Tibial artery (tissue), 4 donors: ENCODE results near the gene HMGN3.

ENCODE experiments used
- DNase-seq, 2 donors: peaks; one replicate each; pipeline ENCODE4 v3.0.0-alpha.2; 2019
- H3K27ac ChIP-seq, 2 donors: fragments of 200-600 bp; sonication (generic) in 1 of 2; 1 replicate in 1 of 2; 2 replicates in 1 of 2; pipeline ENCODE4 v1.5.1; 2018 to 2019; ENCODE audit warnings: mild to moderate bottlenecking in 1 of 2
- H3K27me3 ChIP-seq, 2 donors: fragments of 200-600 bp; sonication (generic) in 1 of 2; one replicate each; pipeline versions ENCODE4 v1.5.1 to v1.6.0; 2016 to 2019
- H3K36me3 ChIP-seq, 3 donors: fragments of 200-600 bp; sonication (generic) in 2 of 3; one replicate each; pipeline ENCODE4 v1.5.1; 2016 to 2019; ENCODE audit warnings: mild to moderate bottlenecking in 2 of 3
- H3K4me1 ChIP-seq, 4 donors: fragments of 200-600 bp; sonication (generic) in 2 of 4; 1 replicate in 3 of 4; 2 replicates in 1 of 4; pipeline ENCODE4 v1.5.1; 2016 to 2019
- H3K4me3 ChIP-seq, 2 donors: fragments of 200-600 bp; sonication (generic) in 1 of 2; 1 replicate in 1 of 2; 2 replicates in 1 of 2; pipeline ENCODE4 v1.5.1; 2018 to 2019; ENCODE audit warnings: mild to moderate bottlenecking in 2 of 2
- H3K9me3 ChIP-seq, 3 donors: fragments of 200-600 bp; sonication (generic) in 1 of 3; one replicate each; pipeline ENCODE4 v1.5.1; 2016 to 2019
- intact Hi-C: fragments of 100-400 bp; cut with DNase I; formaldehyde crosslinking; loops from one replicate; pipeline ENCODE4 v1.15.0; 2023; ENCODE audit warnings: low total_unique reads
- TF ChIP-seq, protein P1 (sequence below), 2 experiments: fragments of 200-600 bp in 1 of 2; fragments of 450-650 bp in 1 of 2; IDR thresholded peaks; one replicate each; pipeline ENCODE4 v1.5.1; 2017 to 2019; ENCODE audit warnings: antibody characterized with exemption in 2 of 2, mild to moderate bottlenecking in 1 of 2, moderate library complexity in 1 of 2

Gene HMGN3

DNA sequence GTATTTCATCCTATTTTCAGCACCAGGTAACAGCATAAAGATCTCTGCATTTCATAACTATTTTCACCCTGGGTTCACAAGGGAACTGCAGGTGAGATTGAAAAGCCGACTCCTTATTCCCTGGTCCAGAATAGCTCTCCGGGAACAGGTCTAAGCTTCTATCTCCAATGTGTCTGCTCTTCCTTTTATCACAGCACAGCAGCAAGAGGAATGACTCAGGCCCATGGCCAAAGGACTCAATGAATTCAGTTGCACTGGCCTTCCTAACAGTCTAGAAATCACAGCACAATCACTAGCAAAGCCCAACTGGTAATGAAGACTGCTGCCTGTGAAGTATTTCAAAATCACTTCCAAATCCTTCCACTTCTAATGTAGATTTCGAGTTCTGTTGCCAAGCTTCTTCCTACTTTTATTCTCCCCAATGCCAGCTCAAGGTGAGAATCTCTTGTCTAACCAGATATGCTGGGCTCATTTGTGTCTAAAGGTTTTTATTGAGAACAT, 30.7 kb downstream of the HMGN3 start:
- intact Hi-C loops, result no loop called here
- Histone ChIP-seq H3K27me3 (no peaks in the 10 kb centered on the region), H3K27ac (no peak overlapping the region), H3K36me3 (peaks cover 23 to 39% (median 24%) of the 10 kb centered on the region in 3 donors), H3K9me3 (no peaks in the 10 kb centered on the region), H3K4me3 (no peak overlapping the region), H3K4me1 (no peaks in the 10 kb centered on the region)
- DNase-seq, result no peak
- TF ChIP-seq, protein P1, sequence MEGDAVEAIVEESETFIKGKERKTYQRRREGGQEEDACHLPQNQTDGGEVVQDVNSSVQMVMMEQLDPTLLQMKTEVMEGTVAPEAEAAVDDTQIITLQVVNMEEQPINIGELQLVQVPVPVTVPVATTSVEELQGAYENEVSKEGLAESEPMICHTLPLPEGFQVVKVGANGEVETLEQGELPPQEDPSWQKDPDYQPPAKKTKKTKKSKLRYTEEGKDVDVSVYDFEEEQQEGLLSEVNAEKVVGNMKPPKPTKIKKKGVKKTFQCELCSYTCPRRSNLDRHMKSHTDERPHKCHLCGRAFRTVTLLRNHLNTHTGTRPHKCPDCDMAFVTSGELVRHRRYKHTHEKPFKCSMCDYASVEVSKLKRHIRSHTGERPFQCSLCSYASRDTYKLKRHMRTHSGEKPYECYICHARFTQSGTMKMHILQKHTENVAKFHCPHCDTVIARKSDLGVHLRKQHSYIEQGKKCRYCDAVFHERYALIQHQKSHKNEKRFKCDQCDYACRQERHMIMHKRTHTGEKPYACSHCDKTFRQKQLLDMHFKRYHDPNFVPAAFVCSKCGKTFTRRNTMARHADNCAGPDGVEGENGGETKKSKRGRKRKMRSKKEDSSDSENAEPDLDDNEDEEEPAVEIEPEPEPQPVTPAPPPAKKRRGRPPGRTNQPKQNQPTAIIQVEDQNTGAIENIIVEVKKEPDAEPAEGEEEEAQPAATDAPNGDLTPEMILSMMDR (IDR thresholded peaks at IDR 0.05), result no peak

DNA sequence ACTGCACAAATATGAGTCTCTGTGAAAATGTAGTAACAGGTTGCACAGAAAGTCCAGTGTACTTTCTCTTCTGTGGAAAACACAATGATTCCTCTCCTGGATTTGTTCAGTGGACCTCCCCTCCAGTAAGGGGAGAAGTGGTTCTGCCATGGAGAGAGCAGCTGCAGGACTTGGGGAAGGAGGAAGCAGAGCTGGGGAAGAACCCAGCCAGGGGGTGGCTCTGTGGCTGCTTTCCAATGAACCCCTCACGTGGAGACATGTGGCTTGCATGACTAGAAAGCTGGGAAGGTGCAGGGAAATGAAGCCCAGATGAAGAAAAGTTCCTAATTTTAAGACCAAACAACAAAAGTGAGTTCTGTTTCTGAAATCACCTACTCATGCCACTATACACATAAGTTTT, 31.9 kb downstream of the HMGN3 start:
- H3K4me3 ChIP-seq, result no peak overlapping the region
- no peak for DNase-seq
- TF ChIP-seq, protein P1 (IDR thresholded peaks at IDR 0.05), result no peak
- H3K9me3 ChIP-seq, result no peaks in the 10 kb centered on the region
- H3K36me3 ChIP-seq, result peaks cover 19 to 41% (median 23%) of the 10 kb centered on the region in 3 donors
- H3K4me1 ChIP-seq, result no peaks in the 10 kb centered on the region
- intact Hi-C loops, result no loop called here
- H3K27me3 ChIP-seq, result no peaks in the 10 kb centered on the region
- H3K27ac ChIP-seq, result no peak overlapping the region

DNA sequence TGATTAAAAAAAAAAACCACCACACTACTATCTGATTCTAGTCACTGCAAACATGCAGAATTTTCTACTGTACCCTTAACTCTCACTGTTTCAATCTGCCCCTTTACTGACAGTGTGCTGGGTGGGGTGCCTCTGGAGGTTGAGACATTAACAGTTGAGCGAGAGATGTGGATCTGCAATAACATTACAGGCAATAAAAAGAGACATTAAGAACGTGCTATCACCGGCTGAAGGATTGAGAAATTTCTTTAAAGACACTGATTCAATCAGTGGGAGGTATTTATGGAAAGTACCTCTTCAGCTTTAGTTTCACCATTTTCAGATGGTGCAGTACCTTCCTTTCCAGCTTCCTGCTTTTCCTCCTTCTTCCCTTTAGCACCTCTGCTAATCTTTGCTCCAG, 32.5 kb downstream of the HMGN3 start:
- no peak for DNase-seq
- Histone ChIP-seq H3K27ac (no peak overlapping the region), H3K4me3 (no peak overlapping the region), H3K27me3 (no peaks in the 10 kb centered on the region), H3K36me3 (peaks cover 19 to 41% (median 23%) of the 10 kb centered on the region in 3 donors), H3K9me3 (no peaks in the 10 kb centered on the region), H3K4me1 (no peaks in the 10 kb centered on the region)
- intact Hi-C loops, result no loop called here
- TF ChIP-seq, protein P1 (IDR thresholded peaks at IDR 0.05), result no peak

DNA sequence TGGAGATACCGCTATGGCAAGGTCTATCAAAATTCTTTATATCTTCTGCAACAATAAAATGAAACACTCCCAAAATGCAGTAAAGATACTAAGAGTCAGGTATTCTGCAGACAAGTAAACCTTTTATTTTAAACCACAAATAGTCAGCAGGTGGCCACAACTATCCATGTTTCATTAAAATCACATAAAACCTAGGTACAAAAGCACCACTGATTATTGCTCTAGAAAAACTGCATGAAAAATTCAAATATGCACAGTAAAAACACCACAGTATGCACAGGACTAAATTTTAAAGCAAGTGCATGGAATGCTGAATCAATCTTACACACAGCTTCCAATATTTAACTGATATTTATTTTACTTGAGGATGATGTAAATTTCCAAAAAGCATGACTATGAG, 33.3 kb downstream of the HMGN3 start:
- TF ChIP-seq, protein P1 (IDR thresholded peaks at IDR 0.05), result no peak
- intact Hi-C loops, result no loop called here
- peaks cover 15 to 35% (median 17%) of the 10 kb centered on the region in 3 donors for H3K36me3 ChIP-seq

DNA sequence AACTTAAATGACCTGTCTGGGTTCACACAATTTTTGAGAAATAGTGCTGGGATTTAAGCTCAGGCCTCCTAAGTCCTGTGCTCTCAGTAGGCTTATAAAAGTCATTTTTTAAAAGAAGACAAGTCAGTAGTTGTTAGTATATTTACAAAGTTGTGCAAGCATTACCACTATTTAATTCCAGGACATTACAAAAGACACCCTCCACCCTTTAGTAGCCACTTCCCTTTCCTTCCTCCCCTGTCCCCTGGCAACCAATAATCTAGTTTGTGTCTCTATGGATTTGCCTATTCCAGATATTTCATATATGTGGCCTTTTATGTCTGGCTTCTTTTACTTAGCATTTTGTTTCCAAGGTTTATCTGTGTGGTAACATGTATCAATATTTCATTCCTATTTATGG, 37.6 kb downstream of the HMGN3 start:
- intact Hi-C loops, result no loop called here
- H3K9me3 ChIP-seq, result no peaks in the 10 kb centered on the region
- H3K4me3 ChIP-seq, result no peak overlapping the region
- peaks cover 2 to 14% (median 3%) of the 10 kb centered on the region in 3 donors for H3K36me3 ChIP-seq
- DNase-seq, result no peak
- TF ChIP-seq, protein P1 (IDR thresholded peaks at IDR 0.05), result no peak
- H3K4me1 ChIP-seq, result no peaks in the 10 kb centered on the region
- no peaks in the 10 kb centered on the region for H3K27me3 ChIP-seq
- no peak overlapping the region for H3K27ac ChIP-seq

More for the DNA sequence above, 33.3 kb downstream of the HMGN3 start:
- DNase-seq, result no peak
- no peaks in the 10 kb centered on the region for H3K4me1 ChIP-seq
- H3K27me3 ChIP-seq, result no peaks in the 10 kb centered on the region
- H3K4me3 ChIP-seq, result no peak overlapping the region
- no peak overlapping the region for H3K27ac ChIP-seq
- no peaks in the 10 kb centered on the region for H3K9me3 ChIP-seq

DNA sequence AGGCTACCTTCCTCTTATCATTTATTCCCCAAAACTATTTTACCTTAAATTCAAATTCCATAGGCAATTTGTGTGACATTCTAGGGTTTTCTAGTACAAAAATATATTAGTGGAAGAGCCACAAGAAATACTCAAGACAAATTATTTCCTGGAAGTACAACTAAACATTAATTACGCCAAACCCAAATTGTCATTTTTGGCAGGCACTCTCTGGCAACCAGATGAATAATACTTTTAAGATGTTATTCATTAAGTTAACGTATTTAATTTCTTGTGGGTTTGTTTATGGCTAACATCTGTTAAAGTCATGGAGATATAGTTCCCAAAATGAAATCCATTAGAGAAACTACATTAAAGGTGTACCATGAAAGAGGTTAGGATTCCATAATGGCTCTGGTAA, 40.5 kb downstream of the HMGN3 start:
- no peaks in the 10 kb centered on the region for H3K27me3 ChIP-seq
- no peak for DNase-seq
- peaks cover 0 to 5% (median 0%) of the 10 kb centered on the region in 3 donors for H3K9me3 ChIP-seq
- no peak overlapping the region for H3K4me3 ChIP-seq
- TF ChIP-seq, protein P1 (IDR thresholded peaks at IDR 0.05), result no peak
- no peak overlapping the region for H3K27ac ChIP-seq
- intact Hi-C loops, result no loop called here
- peaks cover 0 to 4% (median 0%) of the 10 kb centered on the region in 3 donors for H3K36me3 ChIP-seq
- peaks cover 0 to 10% (median 2%) of the 10 kb centered on the region in 4 donors for H3K4me1 ChIP-seq
